H1 (cell line): Measurements from ENCODE around the gene KDM2A. TPM values are rescaled to one million over a fixed set of nuclear protein-coding genes. Genes with fewer than 3 reads are reported as not detected.

Experiments
- CTCF ChIA-PET: fragments of 300-600 bp; sonication (Branson Sonifier 250); formaldehyde crosslinking; loops from one replicate; lab custom pipeline; 2021; ENCODE audit not compliant: partially characterized antibody; lab: Charles Lee
- POLR2A ChIA-PET: fragments of 300-600 bp; sonication (Branson Sonifier 250); formaldehyde crosslinking; loops from one replicate; lab custom pipeline; 2021; ENCODE audit warnings: inconsistent platforms; ENCODE audit not compliant: partially characterized antibody; lab: Charles Lee
- DNase-seq, 2 experiments: peaks; one replicate each; pipeline versions ENCODE4 v3.0.0 to v3.0.0-alpha.2; 2010 to 2022; ENCODE audit warnings: low spot score in 2 of 2, low read depth in 1 of 2, mixed read lengths in 1 of 2
- FAIRE-seq: peaks from 2 replicates; lab custom pipeline; 2011; peaks lifted over from hg19 to GRCh38; lab: Jason Lieb, UNC
- H2AFZ ChIP-seq: 2 replicates; pipeline ENCODE4 v1.8.1; 2012; ENCODE audit warnings: low read length, inconsistent platforms
- H2AK5ac ChIP-seq: 2 replicates; pipeline ENCODE4 v1.6.1; 2013; ENCODE audit warnings: low read depth, low read length
- H2BK120ac ChIP-seq: replicated peaks from 2 replicates; pipeline ENCODE3; 2013; ENCODE audit warnings: low read depth, low read length, inconsistent platforms
- H2BK12ac ChIP-seq: 2 replicates; pipeline ENCODE4 v1.6.1; 2013; ENCODE audit warnings: low read depth, low read length
- H2BK15ac ChIP-seq: 2 replicates; pipeline ENCODE4 v1.6.1; 2013; ENCODE audit warnings: low read length
- H2BK20ac ChIP-seq: 2 replicates; pipeline ENCODE4 v1.6.1; 2013; ENCODE audit warnings: low read length
- H2BK5ac ChIP-seq: 2 replicates; pipeline ENCODE4 v1.6.1; 2013; ENCODE audit warnings: low read depth, low read length
- H3K14ac ChIP-seq: 2 replicates; pipeline ENCODE4 v1.6.1; 2013; ENCODE audit warnings: inconsistent platforms; ENCODE audit not compliant: insufficient read length
- H3K18ac ChIP-seq: 2 replicates; pipeline ENCODE4 v1.6.1; 2013; ENCODE audit warnings: low read length; ENCODE audit errors: extremely low read depth
- H3K23ac ChIP-seq: 2 replicates; pipeline ENCODE4 v1.6.1; 2013; ENCODE audit warnings: inconsistent platforms; ENCODE audit not compliant: insufficient read length
- H3K23me2 ChIP-seq: 2 replicates; pipeline ENCODE4 v1.6.1; 2013; ENCODE audit warnings: low read depth, low read length
- H3K27ac ChIP-seq: 2 replicates; pipeline ENCODE4 v1.6.1; 2011; ENCODE audit warnings: low read depth, low read length, inconsistent platforms
- H3K27me3 ChIP-seq, 4 experiments: replicated peaks in 1 of 4; 1 replicate in 1 of 4; 2 replicates in 3 of 4; pipeline versions ENCODE4 v1.6.1 to v1.8.1; 2011 to 2013; ENCODE audit warnings: low read length in 3 of 4, mild to moderate bottlenecking in 3 of 4, inconsistent platforms in 2 of 4, mixed read lengths in 2 of 4, moderate library complexity in 1 of 4; ENCODE audit not compliant: control insufficient read depth in 3 of 4, insufficient read depth in 3 of 4; ENCODE audit errors: extremely low read depth in 1 of 4
- H3K36me3 ChIP-seq, 4 experiments: 2 replicates each; pipeline versions ENCODE4 v1.6.1 to v1.8.1; 2011 to 2013; ENCODE audit warnings: mild to moderate bottlenecking in 4 of 4, low read length in 3 of 4, moderate library complexity in 2 of 4, control low read depth in 1 of 4, inconsistent platforms in 1 of 4; ENCODE audit not compliant: insufficient read depth in 4 of 4, control insufficient read depth in 2 of 4
- H3K4ac ChIP-seq: replicated peaks from 2 replicates; pipeline ENCODE3; 2013; ENCODE audit warnings: low read length, low read depth, mixed read lengths, inconsistent platforms; ENCODE audit not compliant: insufficient read length
- H3K4me1 ChIP-seq, 4 experiments: replicated peaks in 1 of 4; 1 replicate in 1 of 4; 2 replicates in 3 of 4; pipeline versions ENCODE4 v1.6.1 to v1.8.1; 2011 to 2013; ENCODE audit warnings: low read length in 3 of 4, inconsistent platforms in 2 of 4, mixed read lengths in 1 of 4; ENCODE audit not compliant: insufficient read depth in 4 of 4, control insufficient read depth in 3 of 4
- H3K4me2 ChIP-seq, 2 experiments: 2 replicates each; pipeline versions ENCODE4 v1.6.1 to v1.8.1; 2011 to 2013; ENCODE audit warnings: low read depth in 2 of 2, low read length in 2 of 2, control low read depth in 1 of 2, inconsistent platforms in 1 of 2, mild to moderate bottlenecking in 1 of 2; ENCODE audit not compliant: insufficient read depth in 1 of 2
- H3K4me3 ChIP-seq, 4 experiments: fragments of 200-600, 300-600 bp in 1 of 4; sonication (generic), shearing (Covaris generic), sonication (Bioruptor Twin) in 1 of 4; 2 replicates each; pipeline versions ENCODE4 v1.5.1 to v1.8.1; 2011 to 2016; ENCODE audit warnings: low read length in 4 of 4, low read depth in 3 of 4, control low read depth in 2 of 4, inconsistent platforms in 2 of 4, mild to moderate bottlenecking in 2 of 4, mixed read lengths in 1 of 4, moderate library complexity in 1 of 4; ENCODE audit not compliant: insufficient read depth in 2 of 4; ENCODE audit errors: extremely low read depth in 1 of 4
- H3K56ac ChIP-seq: replicated peaks from 2 replicates; pipeline ENCODE3; 2013; ENCODE audit warnings: low read depth, mild to moderate bottlenecking, mixed read lengths, low read length, inconsistent platforms; ENCODE audit not compliant: insufficient read length
- H3K79me1 ChIP-seq: 2 replicates; pipeline ENCODE4 v1.6.1; 2013; ENCODE audit warnings: low read depth, low read length, control low read depth
- H3K79me2 ChIP-seq, 2 experiments: 2 replicates each; pipeline versions ENCODE4 v1.6.1 to v1.8.1; 2012 to 2013; ENCODE audit warnings: low read length in 2 of 2, mild to moderate bottlenecking in 2 of 2, inconsistent platforms in 1 of 2; ENCODE audit not compliant: insufficient read depth in 2 of 2, control insufficient read depth in 1 of 2
- H3K9ac ChIP-seq, 4 experiments: replicated peaks in 1 of 4; 1 replicate in 1 of 4; 2 replicates in 3 of 4; pipeline versions ENCODE4 v1.6.1 to v1.8.1; 2011 to 2013; ENCODE audit warnings: low read depth in 3 of 4, low read length in 3 of 4, control low read depth in 2 of 4, mild to moderate bottlenecking in 2 of 4, moderate library complexity in 2 of 4, inconsistent platforms in 1 of 4; ENCODE audit errors: extremely low read depth in 1 of 4
- H3K9me3 ChIP-seq, 2 experiments: 2 replicates each; pipeline versions ENCODE4 v1.6.1 to v1.8.1; 2012 to 2013; ENCODE audit warnings: mild to moderate bottlenecking in 2 of 2, moderate library complexity in 2 of 2, control low read depth in 1 of 2, inconsistent platforms in 1 of 2, low read depth in 1 of 2, low read length in 1 of 2, mixed read lengths in 1 of 2; ENCODE audit not compliant: insufficient read depth in 2 of 2
- H4K20me1 ChIP-seq, 2 experiments: replicated peaks in 1 of 2; 2 replicates each; pipeline versions ENCODE3 to v1.8.1; 2011 to 2013; ENCODE audit warnings: inconsistent platforms in 2 of 2, low read length in 2 of 2, mild to moderate bottlenecking in 1 of 2; ENCODE audit not compliant: insufficient read depth in 2 of 2, control insufficient read depth in 1 of 2
- H4K5ac ChIP-seq: 2 replicates; pipeline ENCODE4 v1.6.1; 2013; ENCODE audit warnings: low read length, low read depth, mixed read lengths, inconsistent platforms; ENCODE audit not compliant: insufficient read length
- H4K8ac ChIP-seq: 2 replicates; pipeline ENCODE4 v1.8.0; 2013; ENCODE audit warnings: mild to moderate bottlenecking, moderate library complexity, low read length, inconsistent platforms; ENCODE audit not compliant: insufficient read depth; ENCODE audit errors: extremely low read depth
- H4K91ac ChIP-seq: replicated peaks from 2 replicates; pipeline ENCODE3; 2013; ENCODE audit warnings: low read length, mixed read lengths, inconsistent platforms; ENCODE audit not compliant: insufficient read length
- BACH1 ChIP-seq: IDR thresholded peaks from 2 replicates; pipeline ENCODE4 v1.6.1; 2012; ENCODE audit warnings: low read length, improper control_type of control experiment
- CBX5 ChIP-seq: fragments of 300-800, 300-1000 bp; sonication (generic); IDR thresholded peaks from 2 replicates; pipeline ENCODE4 v1.7.1; 2016; ENCODE audit warnings: antibody characterized with exemption, low read length, low read depth
- CEBPB ChIP-seq: IDR thresholded peaks from 2 replicates; pipeline ENCODE4 v1.6.1; 2012; ENCODE audit warnings: low read depth, low read length
- POLR2A ChIP-seq, 2 experiments: IDR thresholded peaks; 1 replicate in 1 of 2; 2 replicates in 1 of 2; pipeline ENCODE4 v1.6.1; 2011; ENCODE audit warnings: low read depth in 2 of 2, low read length in 2 of 2, mild to moderate bottlenecking in 2 of 2; ENCODE audit errors: control extremely low read depth in 1 of 2
- RNF2 ChIP-seq: fragments of 200-900, 300-1000 bp; sonication (generic); IDR thresholded peaks from 2 replicates; pipeline ENCODE4 v1.7.1; 2016; ENCODE audit warnings: borderline replicate concordance, low read depth, mild to moderate bottlenecking, antibody characterized with exemption, low read length; ENCODE audit not compliant: poor library complexity, severe bottlenecking; ENCODE audit errors: missing control alignments
- TAF7 ChIP-seq: optimal IDR thresholded peaks from 2 replicates; pipeline ENCODE3; 2011; ENCODE audit warnings: low read depth, mild to moderate bottlenecking, inconsistent platforms, low read length, moderate library complexity, borderline replicate concordance
- TCF12 ChIP-seq: IDR thresholded peaks from 2 replicates; pipeline ENCODE4 v1.6.1; 2011; ENCODE audit warnings: low read depth, mild to moderate bottlenecking, low read length
- YY1 ChIP-seq: IDR thresholded peaks from 2 replicates; pipeline ENCODE4 v1.6.1; 2011; ENCODE audit warnings: low read depth, mild to moderate bottlenecking, low read length
- WGBS, 2 experiments: shearing (Covaris generic) in 1 of 2; methylation state at CpG; one replicate each; pipeline versions ENCODE4 v1.1.6 to v1.1.7; 2013 to 2015; ENCODE audit warnings: low lambda C conversion rate in 2 of 2, mixed read lengths in 2 of 2, inconsistent platforms in 1 of 2, low coverage in 1 of 2, missing lambda C conversion rate in 1 of 2; ENCODE audit not compliant: insufficient replicate concordance in 2 of 2, insufficient coverage in 1 of 2, insufficient read length in 1 of 2; ENCODE audit errors: extremely low coverage in 1 of 2, missing lambda C conversion rate in 1 of 2; 5-methylcytosine and 5-hydroxymethylcytosine counted together
- polyA plus RNA-seq, 7 experiments: library from polyadenylated mRNA; depleted of rRNA in 3 of 7; stranded (reverse) in 5 of 7; unstranded in 2 of 7; fragments of >200 nt in 5 of 7; fragments of 200-250 nt in 2 of 7; gene quantifications; 1 replicate in 5 of 7; 2 replicates in 1 of 7; 4 replicates in 1 of 7; pipeline versions ENCODE4 v1.2.1 to v1.2.3, GENCODE V29; 2011 to 2013; ENCODE audit warnings: missing spikeins in 2 of 7, mixed read lengths in 2 of 7
- total RNA-seq: library from RNA; stranded (reverse); fragmentation: NEBNext Ultra II Directional; extraction: Animal tissue kit (Norgen Biotek cat#: 25700); gene quantifications from 2 replicates; pipeline ENCODE4 v1.2.1, GENCODE V29; 2021

Gene KDM2A
- total and polyA plus RNA-seq, 2 of the 8 experiments (the other 6 are each of a cell fraction or from before 2014, with no cell fraction given): 55.4 to 66.2 TPM

- H2BK120ac ChIP-seq: no peak overlapping the region
- no peak overlapping the region for H3K18ac ChIP-seq
- no peaks in the 10 kb centered on the region for H3K27me3 ChIP-seq
- no peaks in the 10 kb centered on the region for H3K79me2 ChIP-seq
- no peak overlapping the region for H3K9ac ChIP-seq
- H2BK20ac ChIP-seq: no peak overlapping the region
- DNase-seq: no peak
- no peak overlapping the region for H4K91ac ChIP-seq
- H4K5ac ChIP-seq: no peak overlapping the region
- CTCF ChIA-PET: interaction anchor here (0.7 to 2.1 kb wide), 7 partner anchors 16 to 272 kb away, joined by 3 to 9 read pairs (median 3); no protein-coding TSS in a partner anchor
- H3K4ac ChIP-seq: no peak overlapping the region
- WGBS, 2 experiments: 95% methylated on average over 1 of the region's 1 CpG; no CpG with 5 or more reads in 1 of the 2 experiments
- FAIRE-seq: no peak
- H4K20me1 ChIP-seq: no peaks in the 10 kb centered on the region
- no peaks in the 10 kb centered on the region for H3K79me1 ChIP-seq
- no peaks in the 10 kb centered on the region for H3K36me3 ChIP-seq
- H3K14ac ChIP-seq: no peak overlapping the region
- H3K4me3 ChIP-seq: no peak overlapping the region
- TF ChIP-seq TAF7 (no peak), BACH1 (no peak), CEBPB (no peak), YY1 (no peak), CBX5 (no peak), TCF12 (no peak), POLR2A (IDR thresholded peaks at IDR 0.05; ENCODE audit: control extremely low read depth in 1 of 2, low read depth in 2 of 2, low read length in 2 of 2) (no peak), RNF2 (no peak)
- H2BK12ac ChIP-seq: no peak overlapping the region
- no peak overlapping the region for H4K8ac ChIP-seq
- H3K4me2 ChIP-seq: no peak overlapping the region
- H3K23ac ChIP-seq: no peak overlapping the region
- no peak overlapping the region for H2BK15ac ChIP-seq
- peaks cover 0 to 7% (median 2%) of the 10 kb centered on the region in 4 experiments; a peak in 1 of 7 replicates for H3K4me1 ChIP-seq
- H3K56ac ChIP-seq: no peak overlapping the region
- no peak overlapping the region for H3K27ac ChIP-seq
- no peak overlapping the region for H2AFZ ChIP-seq
- no peaks in the 10 kb centered on the region; the same call in 1 of the 2 replicates for H3K23me2 ChIP-seq
- POLR2A ChIA-PET: interaction anchor here (0.6 to 1.1 kb wide), 4 partner anchors 15 to 515 kb away, joined by 3 to 5 read pairs (median 3); no protein-coding TSS in a partner anchor
- no peak overlapping the region for H2AK5ac ChIP-seq
- no peak overlapping the region for H2BK5ac ChIP-seq
- H3K9me3 ChIP-seq: no peaks in the 10 kb centered on the region
Measured at GRCh38 chr11:67111261-67111660, 7.8 kb upstream of the KDM2A start.
